C4-2B (cell line): ENCODE data around the gene EXOC3L1.

Experiments
- ZFX ChIP-seq: fragments of 450-650 bp; IDR thresholded peaks from 2 replicates; pipeline ENCODE4 v1.6.1; 2017
- TF ChIP-seq, protein P1 (sequence below): fragments of 450-650 bp; conservative IDR thresholded peaks from 2 replicates; pipeline ENCODE4 v1.5.1; 2017; ENCODE audit warnings: mild to moderate bottlenecking

GRCh38 chr16:67213197-67214019, 23.5 kb upstream of the EXOC3L1 start:
- TF ChIP-seq, protein P1, sequence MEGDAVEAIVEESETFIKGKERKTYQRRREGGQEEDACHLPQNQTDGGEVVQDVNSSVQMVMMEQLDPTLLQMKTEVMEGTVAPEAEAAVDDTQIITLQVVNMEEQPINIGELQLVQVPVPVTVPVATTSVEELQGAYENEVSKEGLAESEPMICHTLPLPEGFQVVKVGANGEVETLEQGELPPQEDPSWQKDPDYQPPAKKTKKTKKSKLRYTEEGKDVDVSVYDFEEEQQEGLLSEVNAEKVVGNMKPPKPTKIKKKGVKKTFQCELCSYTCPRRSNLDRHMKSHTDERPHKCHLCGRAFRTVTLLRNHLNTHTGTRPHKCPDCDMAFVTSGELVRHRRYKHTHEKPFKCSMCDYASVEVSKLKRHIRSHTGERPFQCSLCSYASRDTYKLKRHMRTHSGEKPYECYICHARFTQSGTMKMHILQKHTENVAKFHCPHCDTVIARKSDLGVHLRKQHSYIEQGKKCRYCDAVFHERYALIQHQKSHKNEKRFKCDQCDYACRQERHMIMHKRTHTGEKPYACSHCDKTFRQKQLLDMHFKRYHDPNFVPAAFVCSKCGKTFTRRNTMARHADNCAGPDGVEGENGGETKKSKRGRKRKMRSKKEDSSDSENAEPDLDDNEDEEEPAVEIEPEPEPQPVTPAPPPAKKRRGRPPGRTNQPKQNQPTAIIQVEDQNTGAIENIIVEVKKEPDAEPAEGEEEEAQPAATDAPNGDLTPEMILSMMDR = no peak
- no peak for TF ChIP-seq ZFX
